Measurements from ENCODE around the gene YY1. TPM values are rescaled to one million over a fixed set of nuclear protein-coding genes. Genes with fewer than 3 reads are reported as not detected.
A peak's percentile ranks its signal among the peaks of the same experiment; 100 is the strongest.

The YY1 gene
- total RNA-seq, 1 donor from 2014 or later, result 43.0 TPM

DNA sequence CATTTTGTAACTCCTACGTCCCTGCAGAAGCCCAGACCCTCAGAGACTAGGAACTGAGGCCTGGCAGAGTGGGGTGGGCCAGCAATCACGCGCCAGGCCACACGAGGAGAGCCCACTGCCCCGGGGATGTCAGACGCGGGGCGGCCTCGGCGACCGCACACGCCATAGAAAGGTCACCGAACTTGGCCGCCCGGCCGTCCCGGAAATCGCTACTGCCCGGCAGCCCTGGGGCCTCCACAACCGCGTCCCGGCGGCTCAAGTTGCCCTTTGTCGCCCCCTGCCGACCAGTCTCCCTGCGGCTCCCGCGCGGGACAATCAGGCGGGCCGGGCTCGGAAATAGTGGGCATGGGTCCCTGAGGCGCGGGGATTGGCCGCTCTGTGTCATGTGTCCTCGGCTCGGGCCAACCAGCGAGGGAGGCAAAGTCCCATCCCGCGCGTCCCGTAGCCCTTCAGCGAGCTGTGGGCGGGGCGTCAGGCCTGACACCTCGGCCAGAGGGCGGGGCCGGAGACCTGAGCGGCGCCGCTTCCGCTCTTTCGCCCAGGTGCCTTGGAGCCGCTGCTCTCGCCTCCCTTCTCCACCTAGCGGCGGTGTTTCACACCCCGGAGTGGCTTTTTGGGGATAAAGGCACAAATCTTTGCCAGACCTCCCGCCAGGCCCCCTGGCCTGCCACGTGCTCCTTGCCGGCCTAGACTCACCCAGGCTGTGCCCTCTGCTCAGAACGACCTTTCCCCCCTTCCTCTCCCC is 46.1 kb upstream of the YY1 start:
- no peaks in the 10 kb centered on the region for H3K36me3 ChIP-seq
- no peaks in the 10 kb centered on the region for H3K27me3 ChIP-seq
- H3K27ac ChIP-seq, result peak overlapping the region; percentile 94
- DNase-seq (ENCODE audit: extremely low spot score in 2 of 2), result peak in 1 of 2 donors; percentile 98
- TF ChIP-seq, protein P1, sequence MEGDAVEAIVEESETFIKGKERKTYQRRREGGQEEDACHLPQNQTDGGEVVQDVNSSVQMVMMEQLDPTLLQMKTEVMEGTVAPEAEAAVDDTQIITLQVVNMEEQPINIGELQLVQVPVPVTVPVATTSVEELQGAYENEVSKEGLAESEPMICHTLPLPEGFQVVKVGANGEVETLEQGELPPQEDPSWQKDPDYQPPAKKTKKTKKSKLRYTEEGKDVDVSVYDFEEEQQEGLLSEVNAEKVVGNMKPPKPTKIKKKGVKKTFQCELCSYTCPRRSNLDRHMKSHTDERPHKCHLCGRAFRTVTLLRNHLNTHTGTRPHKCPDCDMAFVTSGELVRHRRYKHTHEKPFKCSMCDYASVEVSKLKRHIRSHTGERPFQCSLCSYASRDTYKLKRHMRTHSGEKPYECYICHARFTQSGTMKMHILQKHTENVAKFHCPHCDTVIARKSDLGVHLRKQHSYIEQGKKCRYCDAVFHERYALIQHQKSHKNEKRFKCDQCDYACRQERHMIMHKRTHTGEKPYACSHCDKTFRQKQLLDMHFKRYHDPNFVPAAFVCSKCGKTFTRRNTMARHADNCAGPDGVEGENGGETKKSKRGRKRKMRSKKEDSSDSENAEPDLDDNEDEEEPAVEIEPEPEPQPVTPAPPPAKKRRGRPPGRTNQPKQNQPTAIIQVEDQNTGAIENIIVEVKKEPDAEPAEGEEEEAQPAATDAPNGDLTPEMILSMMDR (IDR thresholded peaks at IDR 0.05), result peak; percentile 77 to 91 (median 84)
- TF ChIP-seq POLR2AphosphoS5 (IDR thresholded peaks at IDR 0.05; ENCODE audit: insufficient read depth in 1 of 2, low read depth in 1 of 2) (peak; percentile 84 to 91), POLR2A (IDR thresholded peaks at IDR 0.05) (no peak)
- H3K4me3 ChIP-seq, result peak overlapping the region; percentile 42 to 46
- no peaks in the 10 kb centered on the region for H3K9me3 ChIP-seq
- intact Hi-C loops (cut with DNase I), result loop anchor here (5.0 kb wide), 1 partner anchor 211 kb away; no protein-coding TSS in a partner anchor
- peaks cover 12% of the 10 kb centered on the region for H3K4me1 ChIP-seq

DNA sequence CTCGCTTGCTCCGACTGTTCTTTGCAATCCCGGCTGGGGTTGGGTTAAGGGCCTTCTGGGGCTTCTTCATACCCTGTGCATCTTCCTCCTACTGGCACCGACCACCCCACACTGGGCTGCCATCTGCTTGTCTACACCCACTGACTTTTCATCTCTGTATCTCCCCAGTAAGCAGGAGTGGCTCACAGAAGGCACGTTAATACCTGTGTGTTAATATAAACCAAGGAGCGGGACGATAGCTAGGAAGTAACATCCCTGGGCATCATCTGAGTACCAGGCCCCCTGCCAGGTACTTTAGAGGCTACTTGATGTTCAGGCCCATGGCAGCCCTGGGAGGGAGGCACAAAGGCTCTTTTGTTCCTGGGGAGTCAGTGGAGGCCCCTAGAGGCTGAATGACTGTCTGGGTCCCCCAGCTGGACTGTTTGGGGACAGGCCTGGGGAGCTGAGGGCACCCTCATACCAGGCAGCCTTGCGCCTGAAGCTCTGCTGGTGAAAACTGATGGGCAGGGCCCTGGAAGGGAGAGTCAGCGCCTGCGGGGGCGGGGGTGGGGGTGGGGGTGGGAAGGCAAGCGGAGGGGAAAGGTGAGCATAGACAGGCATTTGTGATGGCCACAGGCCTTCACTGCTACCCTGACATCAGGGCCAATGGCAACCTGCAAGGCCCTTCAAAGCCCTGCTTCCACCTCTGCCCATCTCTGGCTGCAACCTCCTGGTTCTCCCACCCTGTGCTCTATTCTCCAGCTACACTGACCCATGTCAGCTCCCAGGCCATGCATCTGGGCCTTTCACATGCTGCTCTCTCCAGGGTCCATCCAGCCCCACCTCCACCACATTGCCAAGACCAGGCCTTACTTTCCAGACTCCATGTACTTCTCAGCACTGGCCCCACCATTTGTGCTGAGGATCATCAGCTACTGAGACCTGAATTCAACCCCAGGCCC is 45.3 kb upstream of the YY1 start:
- intact Hi-C loops (cut with DNase I), result loop anchor here (5.0 kb wide), 1 partner anchor 211 kb away; no protein-coding TSS in a partner anchor
- peak overlapping the region; percentile 42 to 46 for H3K4me3 ChIP-seq
- TF ChIP-seq POLR2A (IDR thresholded peaks at IDR 0.05) (no peak), POLR2AphosphoS5 (IDR thresholded peaks at IDR 0.05; ENCODE audit: insufficient read depth in 1 of 2, low read depth in 1 of 2) (no peak)
- TF ChIP-seq, protein P1 (IDR thresholded peaks at IDR 0.05), result no peak
- peaks cover 12% of the 10 kb centered on the region for H3K4me1 ChIP-seq
- no peak for DNase-seq (ENCODE audit: extremely low spot score in 2 of 2)
- no peaks in the 10 kb centered on the region for H3K36me3 ChIP-seq
- no peaks in the 10 kb centered on the region for H3K27me3 ChIP-seq
- peak overlapping the region; percentile 94 for H3K27ac ChIP-seq
- H3K9me3 ChIP-seq, result no peaks in the 10 kb centered on the region

DNA sequence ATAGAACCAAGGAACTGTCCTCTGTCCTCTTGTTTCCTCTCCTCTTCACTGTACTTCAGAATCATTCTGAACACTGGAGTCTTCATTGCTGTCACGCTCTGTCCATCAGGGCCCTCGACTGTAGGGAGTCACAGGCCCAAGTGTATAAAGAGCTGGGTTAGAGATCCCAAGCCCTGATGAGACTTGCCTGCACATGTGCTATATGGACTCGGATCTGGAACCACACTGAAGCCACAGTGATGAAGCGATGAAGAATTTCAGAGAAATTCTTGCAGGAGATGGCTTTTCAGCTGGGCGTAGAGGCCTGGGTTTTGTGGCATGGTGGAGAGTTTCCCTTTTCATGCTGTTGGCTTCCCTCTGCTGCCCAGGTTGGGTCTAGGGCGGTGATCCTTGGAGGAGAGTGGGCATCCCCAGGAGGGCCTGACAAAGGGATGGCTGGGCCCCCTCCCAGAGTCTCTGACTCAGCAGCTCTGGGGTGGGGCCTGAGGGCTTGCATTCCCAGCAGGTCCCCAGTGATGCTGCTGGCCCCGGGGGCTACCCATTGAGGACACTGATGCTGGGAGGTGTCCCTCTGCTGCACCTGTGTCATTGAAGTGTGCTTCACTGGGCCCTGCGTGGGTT is 39.6 kb upstream of the YY1 start:
- no peak overlapping the region for H3K4me3 ChIP-seq
- no peaks in the 10 kb centered on the region for H3K36me3 ChIP-seq
- intact Hi-C loops (cut with DNase I), result no loop called here
- TF ChIP-seq, protein P1 (IDR thresholded peaks at IDR 0.05), result no peak
- TF ChIP-seq POLR2A (IDR thresholded peaks at IDR 0.05), result no peak
- no peak overlapping the region for H3K27ac ChIP-seq
- H3K27me3 ChIP-seq, result no peaks in the 10 kb centered on the region
- no peak for DNase-seq (ENCODE audit: extremely low spot score in 2 of 2)
- H3K9me3 ChIP-seq, result no peaks in the 10 kb centered on the region
- no peaks in the 10 kb centered on the region for H3K4me1 ChIP-seq

GRCh38 chr14:100200311-100200710 is 38.6 kb upstream of the YY1 start:
- H3K36me3 ChIP-seq, result no peaks in the 10 kb centered on the region
- no peak overlapping the region for H3K4me3 ChIP-seq
- H3K27me3 ChIP-seq, result no peaks in the 10 kb centered on the region
- H3K4me1 ChIP-seq, result no peaks in the 10 kb centered on the region
- no peak overlapping the region for H3K27ac ChIP-seq
- intact Hi-C loops (cut with DNase I), result no loop called here
- TF ChIP-seq, protein P1 (IDR thresholded peaks at IDR 0.05), result no peak
- TF ChIP-seq POLR2AphosphoS5 (IDR thresholded peaks at IDR 0.05; ENCODE audit: insufficient read depth in 1 of 2, low read depth in 1 of 2) (no peak), POLR2A (IDR thresholded peaks at IDR 0.05) (no peak)
- H3K9me3 ChIP-seq, result no peaks in the 10 kb centered on the region
- no peak for DNase-seq (ENCODE audit: extremely low spot score in 2 of 2)

All from vagina (tissue), 2 donors.